Cardiac fibroblast (primary cell): ENCODE data around the gene GPALPP1.

Source experiments
- DNase-seq, 2 donors: peaks; one replicate each; pipeline versions ENCODE4 v3.0.0 to v3.0.0-alpha.2; 2010; ENCODE audit warnings: low read depth in 2 of 2
- H3K4me3 ChIP-seq, 2 donors: replicated peaks in 1 of 2; 1 replicate in 1 of 2; 2 replicates in 1 of 2; pipeline ENCODE4 v1.5.1; 2011; ENCODE audit warnings: low read depth in 2 of 2, low read length in 2 of 2, mild to moderate bottlenecking in 2 of 2, moderate library complexity in 1 of 2
- CTCF ChIP-seq: IDR thresholded peaks from one replicate; pipeline ENCODE4 v1.5.1; 2011; ENCODE audit warnings: low read depth, mild to moderate bottlenecking, low read length, inconsistent platforms

The GPALPP1 gene

GRCh38 chr13:45074721-45075120 lies 85.4 kb downstream of the GPALPP1 start:
- H3K4me3 ChIP-seq = no peak overlapping the region
- DNase-seq = no peak
- TF ChIP-seq CTCF = no peak

GRCh38 chr13:45078003-45078402 lies 88.7 kb downstream of the GPALPP1 start:
- no peak overlapping the region for H3K4me3 ChIP-seq
- DNase-seq = no peak
- no peak for TF ChIP-seq CTCF
